HG03159 (cell line): ENCODE data around the gene SERPINA1.
"Not testable (repeated sequence)": the region's sequence is repeated elsewhere in the genome, so short reads cannot be mapped to it uniquely, and the experiment has no call there.

Experiments used
- ATAC-seq: cut with Tn5 transposase; IDR thresholded peaks from one replicate; pipeline ENCODE4 v1.9.1; 2021; ENCODE audit warnings: mild to moderate bottlenecking, moderate library complexity; ENCODE audit not compliant: unreplicated experiment

The SERPINA1 gene

DNA sequence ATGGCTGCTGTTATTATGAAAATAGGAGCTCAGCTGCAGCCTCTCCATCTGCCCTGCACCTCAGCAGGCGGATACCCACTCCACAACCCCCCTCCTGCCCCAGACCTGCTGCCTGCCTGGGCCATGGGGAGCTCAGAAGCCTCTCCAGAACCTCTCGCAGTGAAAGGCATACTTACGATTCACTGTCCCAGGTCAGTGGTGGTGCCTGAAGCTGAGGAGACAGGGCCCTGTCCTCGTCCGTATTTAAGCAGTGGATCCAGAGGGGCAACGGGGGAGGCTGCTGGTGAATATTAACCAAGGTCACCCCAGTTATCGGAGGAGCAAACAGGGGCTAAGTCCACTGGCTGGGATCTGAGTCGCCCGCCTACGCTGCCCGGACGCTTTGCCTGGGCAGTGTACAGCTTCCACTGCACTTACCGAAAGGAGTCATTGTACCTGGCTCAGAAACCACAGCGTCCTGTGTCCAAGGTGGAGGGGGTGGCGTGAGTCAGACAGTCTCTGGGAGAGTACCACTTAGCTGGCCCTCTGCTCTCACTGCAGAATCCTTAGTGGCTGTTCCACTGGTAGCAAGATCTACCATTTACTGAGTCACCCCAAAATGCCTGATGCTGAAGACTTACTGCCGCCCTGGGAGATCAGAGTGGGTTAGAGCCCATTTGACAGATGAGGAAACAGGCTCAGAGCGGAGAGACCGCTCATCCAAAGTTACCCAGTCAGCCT, at the start of gene SERPINA1:
Gene SERPINA1, minus strand, starts transcription at position 219 of the 720 bp plus-strand sequence. CDS start 5,365 bp downstream, outside the sequence.
- no peak for ATAC-seq

GRCh38 chr14:94428610-94429009, 40.2 kb upstream of the SERPINA1 start:
- no peak for ATAC-seq

DNA sequence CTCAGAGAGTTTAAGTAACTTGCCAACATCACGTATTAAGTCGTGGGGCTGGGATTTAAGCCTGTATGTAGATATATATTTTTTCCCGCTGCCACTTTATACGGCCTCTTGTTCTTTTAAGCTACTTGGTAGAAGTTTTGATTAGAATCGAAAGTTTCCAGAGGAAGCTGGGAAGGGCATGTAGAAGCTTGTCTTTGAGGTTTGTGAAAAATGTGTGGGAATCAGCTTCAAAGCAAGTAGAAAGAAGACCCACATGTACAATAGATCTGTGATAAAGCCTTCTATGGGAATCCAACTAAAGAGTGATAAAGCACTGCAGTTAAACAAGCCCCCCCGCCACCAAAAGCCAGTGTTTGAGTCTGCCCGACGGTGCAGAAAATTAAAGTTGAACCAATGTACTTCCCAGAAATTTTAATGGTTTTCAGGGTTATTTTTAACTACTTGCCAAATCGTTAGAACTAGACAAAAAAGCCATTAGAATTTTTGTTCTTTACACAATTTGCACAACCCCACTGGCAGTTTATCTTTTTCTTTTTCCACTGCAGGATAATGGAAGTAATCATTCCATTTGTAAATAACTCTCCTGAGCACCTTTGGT, 38.7 kb upstream of the SERPINA1 start:
- no peak for ATAC-seq

DNA sequence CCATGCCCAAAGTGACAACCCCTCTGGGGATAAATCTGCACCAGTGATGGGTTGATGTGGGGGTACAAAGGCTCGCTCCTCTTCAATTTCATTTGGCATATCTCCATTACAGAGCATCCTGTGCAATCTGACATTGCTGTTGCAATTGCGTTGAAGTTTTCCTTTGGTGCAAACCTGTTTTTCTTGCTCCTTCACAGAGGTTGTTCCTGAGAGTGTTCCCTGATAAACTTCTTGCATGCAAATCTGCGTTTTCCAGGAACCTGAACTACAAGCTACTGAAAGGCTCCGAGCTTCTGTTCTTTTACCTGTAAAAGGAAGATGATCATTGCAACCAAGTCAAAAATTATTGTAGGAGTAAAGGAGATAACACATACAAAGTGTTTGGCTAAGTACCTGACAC, 38.1 kb upstream of the SERPINA1 start:
- no peak for ATAC-seq

- no peak for ATAC-seq
These were observed 36.0 kb upstream of the SERPINA1 start for GRCh38 chr14:94424371-94424770.

- no peak for ATAC-seq
These were observed 35.2 kb upstream of the SERPINA1 start for GRCh38 chr14:94423453-94424056.

- ATAC-seq: no peak
These were observed 32.9 kb upstream of the SERPINA1 start for GRCh38 chr14:94421316-94421715.

GRCh38 chr14:94417497-94418205, 29.2 kb upstream of the SERPINA1 start:
- ATAC-seq: not testable (repeated sequence)

DNA sequence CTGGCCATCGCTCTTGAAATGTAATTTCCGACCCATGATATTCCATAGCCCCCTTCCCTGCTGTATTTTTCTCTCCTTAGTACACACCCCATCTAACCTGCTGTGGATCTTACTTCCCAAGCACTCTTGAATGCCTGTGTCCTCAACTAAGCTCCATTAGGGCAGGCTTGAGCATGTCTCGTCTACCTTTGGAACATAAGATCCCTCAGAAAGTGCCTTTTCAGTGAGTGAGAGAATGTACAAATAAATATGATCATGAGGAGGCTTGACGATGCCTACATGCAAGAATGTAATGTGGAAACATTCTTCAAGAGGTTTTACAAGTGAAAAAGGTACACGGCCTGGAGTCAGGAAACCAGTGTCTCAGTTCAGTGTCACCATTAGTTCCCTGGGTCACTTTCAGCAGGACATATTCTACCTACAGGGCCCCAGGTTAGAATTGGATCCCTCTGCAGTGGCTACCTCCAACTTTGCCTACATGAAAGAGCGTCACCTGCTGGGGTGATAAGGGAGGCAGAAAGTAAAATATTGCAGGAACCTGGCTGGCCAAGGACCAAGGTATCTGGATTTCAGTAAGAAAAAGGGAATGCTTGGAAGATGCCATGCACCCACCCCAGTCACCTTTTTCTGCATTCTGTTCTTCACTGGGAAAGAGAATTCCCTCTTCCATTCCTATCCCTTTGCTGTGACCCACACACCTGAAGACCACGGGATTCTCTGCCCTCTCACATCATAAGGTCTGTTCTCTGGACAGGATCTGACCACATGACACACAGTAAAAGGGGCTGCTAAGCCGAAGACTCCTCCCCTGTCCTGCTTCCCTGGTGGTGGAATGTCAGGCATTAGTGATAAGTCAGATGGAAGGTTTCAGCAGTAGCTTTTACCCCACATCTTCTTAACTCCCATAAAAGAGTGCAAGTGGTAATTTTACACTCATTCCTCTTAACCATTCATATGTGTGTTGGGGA, 24.6 kb upstream of the SERPINA1 start:
- no peak for ATAC-seq

GRCh38 chr14:94411638-94412037, 23.2 kb upstream of the SERPINA1 start:
- ATAC-seq: no peak

- not testable (repeated sequence) for ATAC-seq
These were observed 21.0 kb upstream of the SERPINA1 start for GRCh38 chr14:94409430-94409829.

GRCh38 chr14:94408546-94409095, 20.2 kb upstream of the SERPINA1 start:
- ATAC-seq: no peak

DNA sequence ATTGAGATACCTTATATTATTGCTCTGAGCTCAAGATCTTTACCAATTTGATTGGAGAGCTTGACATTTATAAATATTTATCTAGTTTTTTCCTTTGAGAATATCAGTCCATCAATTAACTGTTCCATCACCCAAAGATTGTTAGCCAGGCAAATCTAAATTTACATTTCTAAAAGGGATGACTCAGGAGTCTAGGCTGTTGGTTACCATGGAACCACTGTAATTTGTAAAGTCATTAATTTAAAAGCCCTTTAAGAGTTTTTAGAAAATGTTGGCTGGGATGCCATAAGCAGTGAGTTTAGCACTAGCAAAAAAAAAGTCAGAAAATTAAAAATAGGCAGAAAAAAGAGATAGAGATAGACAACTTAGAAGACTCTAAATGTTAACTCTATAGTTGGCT, 19.5 kb upstream of the SERPINA1 start:
- no peak for ATAC-seq

GRCh38 chr14:94406910-94407309, 18.5 kb upstream of the SERPINA1 start:
- ATAC-seq: no peak

DNA sequence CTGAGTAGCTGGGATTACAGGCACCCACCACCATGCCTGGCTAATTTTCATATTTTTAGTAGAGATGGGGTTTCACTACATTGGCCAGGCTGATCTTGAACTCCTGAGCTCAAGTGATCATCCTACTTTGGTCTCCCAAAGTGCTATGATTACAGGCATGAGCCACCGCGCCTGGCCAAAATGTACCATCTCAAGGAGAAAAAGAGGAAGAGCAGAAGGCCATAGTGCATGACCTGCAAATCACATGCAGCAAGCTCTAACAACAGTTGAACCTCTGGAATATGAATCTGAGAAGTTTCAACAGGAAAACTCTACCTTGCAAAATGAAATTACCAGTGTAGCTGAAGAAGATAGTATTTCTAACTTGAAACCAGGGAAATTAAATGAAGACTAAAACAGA, 17.1 kb upstream of the SERPINA1 start:
- ATAC-seq: no peak

DNA sequence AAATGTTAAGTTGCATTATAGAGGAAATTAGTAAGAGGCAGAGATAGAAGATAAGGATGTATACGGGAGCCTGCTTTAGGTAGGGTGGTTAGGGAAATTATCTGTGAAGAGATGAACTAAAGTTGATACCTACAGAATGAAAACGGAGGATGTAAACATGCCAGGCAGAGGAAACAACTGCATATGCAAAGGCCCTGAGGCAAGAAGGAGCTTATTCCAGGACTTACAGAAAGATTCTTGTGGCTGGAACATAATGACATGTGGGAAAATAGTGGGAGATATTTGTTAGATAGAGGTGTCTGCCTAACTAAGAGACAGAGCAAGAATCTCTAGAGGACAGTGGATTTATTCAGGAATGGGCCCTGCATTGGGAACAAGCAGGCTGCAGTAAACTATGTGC, 16.2 kb upstream of the SERPINA1 start:
- ATAC-seq: no peak

- ATAC-seq: no peak
These were observed 15.0 kb upstream of the SERPINA1 start for GRCh38 chr14:94403312-94403932.

DNA sequence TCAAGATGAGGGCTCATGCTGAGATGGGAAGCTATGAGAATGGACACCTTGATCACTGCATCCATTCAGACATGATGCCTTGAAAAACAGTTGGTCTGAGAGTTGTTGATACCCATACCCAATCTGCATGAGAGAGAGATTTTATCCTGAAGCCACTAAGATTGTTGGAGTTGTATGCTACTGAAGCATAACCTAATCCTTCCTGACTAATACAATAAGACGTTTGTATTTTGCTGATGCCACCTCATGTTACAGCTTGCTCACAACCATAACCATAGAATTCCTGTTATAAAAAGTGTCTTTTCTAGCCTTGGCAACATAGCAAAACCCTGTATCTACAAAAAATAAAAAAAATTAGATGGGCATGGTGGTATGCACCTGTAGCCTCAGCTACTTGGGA, 12.7 kb upstream of the SERPINA1 start:
- no peak for ATAC-seq

- no peak for ATAC-seq
These were observed 12.0 kb upstream of the SERPINA1 start for GRCh38 chr14:94400422-94400841.

- ATAC-seq: no peak
These were observed 10.1 kb upstream of the SERPINA1 start for GRCh38 chr14:94398536-94398935.
